GM18511 (cell line): ENCODE results near the gene SESTD1.
"Not testable (repeated sequence)": the region's sequence is repeated elsewhere in the genome, so short reads cannot be mapped to it uniquely, and the experiment has no call there.

ENCODE experiments used
- ATAC-seq: cut with Tn5 transposase; IDR thresholded peaks from one replicate; pipeline ENCODE4 v1.9.1; 2021; ENCODE audit warnings: mild to moderate bottlenecking, moderate library complexity; ENCODE audit not compliant: unreplicated experiment

The SESTD1 gene

DNA sequence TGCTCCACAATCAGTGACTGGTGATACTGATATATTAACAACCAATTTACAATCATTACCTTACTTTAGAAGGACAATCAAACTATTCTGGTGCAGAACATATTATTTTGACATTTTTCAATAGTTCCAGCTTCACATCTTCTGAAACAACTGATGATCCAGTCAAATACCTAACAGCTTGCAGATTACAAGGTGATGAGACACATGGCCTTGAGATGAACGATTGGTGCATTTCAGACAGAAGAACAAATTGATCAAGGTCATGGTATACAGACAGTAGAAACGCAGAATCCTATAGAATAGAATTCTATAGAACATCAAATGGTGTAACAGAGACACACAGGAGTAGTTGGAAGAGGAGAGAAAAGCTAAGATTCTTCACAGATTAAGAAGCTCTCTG, 24.8 kb downstream of the SESTD1 start:
- no peak for ATAC-seq

DNA sequence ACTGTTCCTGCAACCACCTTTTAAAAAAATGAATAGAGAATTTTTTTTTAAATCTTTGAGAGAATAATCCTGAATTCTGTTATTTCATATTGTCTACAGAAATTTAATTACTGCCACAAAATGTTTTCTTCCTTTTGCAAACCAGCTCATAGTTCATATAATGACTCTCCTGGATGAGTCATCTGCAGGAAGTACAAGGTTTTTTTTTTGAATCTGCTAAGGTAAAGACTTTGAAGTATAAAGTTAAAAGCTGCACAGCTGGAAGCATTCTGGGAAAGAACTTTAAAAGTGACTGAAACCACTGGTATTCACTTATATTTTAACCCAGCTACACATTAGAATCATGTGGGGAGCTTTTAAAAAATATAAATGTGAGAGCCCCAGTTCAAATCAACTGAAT, 25.4 kb downstream of the SESTD1 start:
- ATAC-seq = peak; percentile 82

DNA sequence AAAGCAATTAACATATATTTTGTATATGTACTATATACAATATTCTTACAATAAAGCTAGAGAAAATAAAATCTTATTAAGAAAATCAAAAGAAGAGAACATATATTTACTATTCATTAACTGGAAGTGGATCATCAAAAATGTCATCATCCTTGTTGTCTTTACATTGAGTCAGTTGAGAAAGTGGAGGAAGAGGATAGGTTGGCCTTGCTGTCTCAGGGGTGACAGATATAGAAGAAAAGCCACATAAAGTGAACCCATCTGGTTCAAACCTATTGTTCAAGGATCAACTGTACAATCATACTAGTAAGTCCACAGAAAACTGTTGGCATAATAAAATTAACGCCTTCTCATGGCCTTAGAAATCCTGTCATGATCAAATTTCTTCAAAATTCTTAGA, 26.6 kb downstream of the SESTD1 start:
- no peak for ATAC-seq

DNA sequence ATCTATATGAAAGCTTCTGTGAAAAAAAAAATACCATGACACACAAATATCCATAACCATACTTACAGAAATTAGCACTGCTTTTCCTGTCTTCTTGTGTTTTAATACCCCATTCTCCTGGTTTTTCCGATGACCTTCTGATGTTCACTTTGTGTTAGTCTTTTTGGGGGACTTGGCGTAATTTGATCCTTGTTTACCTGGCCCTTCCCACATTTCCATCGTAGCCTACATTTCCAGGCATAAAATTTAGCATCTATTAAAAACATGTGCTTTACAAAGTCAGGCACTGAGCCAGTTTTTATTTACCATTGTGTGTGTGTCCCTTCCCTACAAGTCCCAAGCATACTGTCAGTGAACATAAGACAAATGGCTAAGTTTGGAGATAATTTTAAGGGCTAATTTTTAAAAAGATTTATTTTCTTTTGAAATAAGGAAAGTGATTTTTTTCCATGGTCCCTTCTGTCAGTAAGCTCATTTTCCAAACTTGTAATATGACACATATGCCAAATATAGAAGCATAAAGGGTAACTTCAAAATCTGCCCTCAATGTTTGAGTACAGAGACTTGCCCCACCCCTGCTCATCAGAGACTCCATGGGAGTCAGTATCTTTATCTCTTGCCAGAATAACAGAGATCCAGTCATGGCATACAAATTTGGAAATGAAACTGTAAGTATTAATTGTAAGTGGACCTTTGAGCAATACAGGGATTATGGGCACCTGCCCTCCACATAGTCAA, 27.3 kb downstream of the SESTD1 start:
- no peak for ATAC-seq

DNA sequence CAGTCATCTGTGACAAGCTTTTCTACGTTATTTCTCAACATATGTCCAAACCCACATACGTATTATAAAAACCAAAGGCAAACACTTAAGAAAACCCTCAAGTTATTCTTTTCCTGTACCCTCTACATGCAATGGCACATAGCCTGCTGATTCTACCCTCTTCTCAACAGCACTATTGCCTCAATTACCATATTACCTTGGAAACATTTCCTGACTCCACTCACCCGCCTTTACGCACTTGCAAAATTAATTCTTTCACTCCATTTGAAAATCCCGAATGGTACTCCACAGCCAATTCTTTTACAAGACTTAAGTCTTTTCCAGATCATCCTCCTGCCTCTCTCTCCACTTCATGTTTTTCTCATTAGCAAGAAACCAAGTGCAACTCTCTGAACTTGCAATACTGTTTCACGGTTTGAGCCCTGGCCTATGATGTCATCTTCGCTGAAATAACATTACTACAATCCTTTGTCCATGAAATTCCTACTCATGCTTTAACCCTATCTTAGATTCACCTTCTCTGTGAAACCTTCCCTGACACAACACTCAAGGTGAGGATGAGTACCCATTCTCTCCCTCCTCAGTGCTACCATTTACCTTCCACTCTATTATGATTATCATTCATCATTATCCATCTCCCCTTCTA, 29.0 kb downstream of the SESTD1 start:
- ATAC-seq = no peak

DNA sequence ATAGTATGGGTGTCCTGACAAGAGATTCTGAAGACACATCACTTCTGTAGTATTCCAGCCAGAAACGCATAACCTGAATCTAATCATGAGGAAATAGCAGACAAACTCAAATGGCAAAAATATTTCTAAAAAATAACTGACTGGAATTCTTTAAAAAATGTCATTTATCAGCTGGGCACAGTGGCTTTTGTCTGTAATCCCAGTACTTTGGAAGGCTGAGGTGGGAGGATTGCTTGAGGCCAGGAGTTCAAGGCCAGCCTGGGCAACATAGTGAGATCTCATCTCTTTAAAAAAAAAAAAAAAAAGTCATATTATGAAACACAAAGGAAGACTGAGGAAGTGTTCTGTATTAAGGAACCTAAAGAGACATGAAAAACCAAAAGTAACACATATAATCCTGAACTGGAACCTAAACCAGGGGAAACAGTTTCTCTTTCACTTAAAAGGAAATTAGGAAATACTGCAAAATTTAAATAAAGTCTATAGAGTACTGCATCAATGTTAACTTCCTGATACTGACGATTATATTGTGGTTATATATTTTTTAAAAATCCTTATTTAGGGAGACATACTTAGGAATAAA, 29.9 kb downstream of the SESTD1 start:
- ATAC-seq = no peak

DNA sequence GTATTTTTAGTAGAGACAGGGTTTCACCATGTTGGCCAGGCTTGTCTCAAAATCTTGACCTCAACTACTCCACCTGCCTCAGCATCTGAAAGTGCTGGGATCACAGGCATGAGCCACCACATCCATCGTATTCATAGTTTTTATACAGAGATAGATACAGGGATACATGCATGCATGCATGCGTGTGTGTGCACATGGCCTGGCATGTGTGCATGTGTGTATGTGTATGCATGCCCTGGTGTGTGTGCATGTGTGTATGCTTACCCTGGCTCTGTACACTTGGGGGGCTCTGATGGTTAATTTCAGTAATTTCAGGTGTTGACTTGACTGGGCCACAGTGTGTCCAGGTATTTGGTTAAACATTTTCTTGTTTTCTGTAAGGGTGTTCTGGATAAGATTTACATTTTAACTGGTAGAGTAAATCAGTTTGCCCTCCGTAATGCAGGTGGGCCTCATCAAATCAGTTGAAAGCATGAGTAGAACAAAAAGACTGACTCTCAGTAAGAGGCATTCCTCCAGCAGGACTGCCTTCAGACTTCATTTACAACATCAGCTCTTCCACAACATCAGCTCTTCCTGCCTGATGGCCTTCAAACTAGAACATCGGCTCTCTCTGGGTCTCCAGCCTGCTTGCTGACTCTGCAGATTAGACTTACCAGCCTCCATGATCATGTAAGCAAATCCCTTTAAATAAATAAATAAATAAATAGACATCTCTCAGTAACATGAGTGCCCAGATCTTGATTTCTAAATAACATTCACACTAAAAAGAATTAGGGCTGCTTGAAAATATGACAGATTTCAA, 30.8 kb downstream of the SESTD1 start:
- no peak for ATAC-seq

DNA sequence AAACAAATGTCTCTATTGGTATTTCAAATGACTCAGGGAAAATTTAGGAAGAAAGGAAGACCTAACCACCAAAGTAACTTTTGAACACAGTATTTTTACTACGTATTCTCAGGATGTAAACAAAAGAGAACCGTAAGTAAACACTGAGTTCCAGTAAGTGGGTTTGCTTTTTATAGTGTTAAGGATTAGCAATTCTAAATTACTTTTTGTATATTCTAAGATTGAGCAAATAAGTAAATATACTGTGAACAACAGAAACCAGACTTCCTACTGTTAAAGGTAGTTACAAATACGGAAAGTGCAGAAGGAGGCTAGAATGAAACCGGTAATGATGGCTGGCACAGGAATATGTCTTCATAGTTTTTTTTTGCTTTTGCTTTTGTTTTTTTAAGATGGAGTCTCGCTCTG, 31.5 kb downstream of the SESTD1 start:
- no peak for ATAC-seq

DNA sequence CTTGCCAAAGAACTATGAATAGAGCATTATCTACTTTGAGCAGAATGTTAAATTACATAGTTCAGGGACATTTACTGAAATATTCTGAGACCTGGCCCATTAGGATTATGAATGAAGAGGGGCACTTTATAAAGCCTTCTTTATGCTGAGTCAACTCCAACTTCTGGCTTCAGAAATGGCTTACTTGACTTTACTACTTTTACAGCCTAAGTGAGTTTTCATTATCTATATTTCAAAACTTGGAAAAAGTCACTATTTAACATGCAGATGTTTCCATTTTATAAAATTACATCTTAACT, 37.7 kb downstream of the SESTD1 start:
- ATAC-seq = no peak

DNA sequence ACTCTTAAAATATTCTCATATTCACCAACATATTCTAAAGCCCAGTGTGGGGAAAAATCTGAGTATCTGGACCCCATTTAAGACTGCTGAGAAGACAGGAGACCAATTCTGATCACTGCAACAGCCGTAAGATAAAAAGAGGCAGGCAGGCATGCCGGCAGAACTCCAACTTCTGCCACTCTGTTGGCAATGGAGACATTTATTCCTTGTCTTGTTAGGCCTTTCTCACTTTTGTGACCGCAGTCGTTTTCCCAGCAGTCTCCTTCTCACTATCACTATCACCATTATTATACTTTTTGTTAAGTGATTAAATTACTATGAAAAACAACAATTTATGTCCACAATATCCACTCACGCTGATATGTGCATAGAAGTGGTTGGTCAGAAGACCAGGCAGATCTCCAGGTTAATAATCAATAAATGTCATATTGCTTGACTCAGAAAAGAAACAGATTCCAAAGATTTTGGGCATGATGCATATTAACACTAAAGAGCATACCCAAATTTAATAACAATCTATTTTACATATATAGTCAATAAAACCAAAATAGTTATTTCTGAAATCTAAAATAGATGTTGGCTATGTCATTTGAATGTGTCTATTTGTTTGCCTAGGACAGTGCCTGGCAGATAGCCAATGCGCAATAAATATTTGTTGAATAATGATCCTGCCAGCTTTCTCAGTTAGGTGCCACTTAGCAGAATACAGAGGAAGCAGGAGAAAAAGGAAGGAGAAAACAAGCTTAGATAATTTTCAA, 38.2 kb downstream of the SESTD1 start:
- ATAC-seq = no peak

DNA sequence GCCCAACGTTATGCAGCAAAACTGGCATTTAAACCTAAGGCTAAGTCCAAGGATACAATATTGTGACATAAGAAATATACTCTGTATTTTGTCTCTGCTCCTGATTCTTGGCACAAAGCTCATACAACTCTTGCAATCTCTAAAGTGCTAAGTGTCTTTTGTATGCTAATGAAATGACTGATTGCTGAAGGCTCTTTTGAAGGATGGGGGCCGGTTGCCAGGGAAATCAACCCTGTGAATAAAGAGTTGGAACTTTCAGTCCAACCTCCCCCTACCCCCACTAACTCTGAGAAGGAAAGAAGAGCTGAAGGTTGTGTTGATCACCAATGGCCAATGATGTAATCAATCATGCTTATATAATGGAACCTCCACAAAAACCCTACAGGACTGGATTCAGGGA, 40.3 kb downstream of the SESTD1 start:
- ATAC-seq = no peak

DNA sequence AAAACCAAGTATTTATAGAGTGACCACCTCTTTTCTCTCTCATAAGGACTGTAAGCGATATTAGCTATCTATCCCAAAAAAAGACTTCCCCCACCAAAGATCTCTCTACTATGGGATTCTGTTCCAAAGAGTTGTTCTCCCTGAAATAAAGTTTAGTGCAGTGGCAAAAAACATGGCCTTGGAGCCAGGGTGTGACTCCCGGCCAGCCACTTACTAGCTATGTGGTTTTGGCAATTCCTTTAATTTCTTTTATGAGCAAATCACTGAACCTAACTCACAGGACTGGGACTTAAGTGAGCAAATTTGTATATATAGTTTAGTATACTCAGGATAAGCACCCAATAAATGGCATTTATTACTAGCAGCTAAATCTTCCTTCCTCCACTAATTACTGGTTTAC, 42.6 kb downstream of the SESTD1 start:
- ATAC-seq = no peak

DNA sequence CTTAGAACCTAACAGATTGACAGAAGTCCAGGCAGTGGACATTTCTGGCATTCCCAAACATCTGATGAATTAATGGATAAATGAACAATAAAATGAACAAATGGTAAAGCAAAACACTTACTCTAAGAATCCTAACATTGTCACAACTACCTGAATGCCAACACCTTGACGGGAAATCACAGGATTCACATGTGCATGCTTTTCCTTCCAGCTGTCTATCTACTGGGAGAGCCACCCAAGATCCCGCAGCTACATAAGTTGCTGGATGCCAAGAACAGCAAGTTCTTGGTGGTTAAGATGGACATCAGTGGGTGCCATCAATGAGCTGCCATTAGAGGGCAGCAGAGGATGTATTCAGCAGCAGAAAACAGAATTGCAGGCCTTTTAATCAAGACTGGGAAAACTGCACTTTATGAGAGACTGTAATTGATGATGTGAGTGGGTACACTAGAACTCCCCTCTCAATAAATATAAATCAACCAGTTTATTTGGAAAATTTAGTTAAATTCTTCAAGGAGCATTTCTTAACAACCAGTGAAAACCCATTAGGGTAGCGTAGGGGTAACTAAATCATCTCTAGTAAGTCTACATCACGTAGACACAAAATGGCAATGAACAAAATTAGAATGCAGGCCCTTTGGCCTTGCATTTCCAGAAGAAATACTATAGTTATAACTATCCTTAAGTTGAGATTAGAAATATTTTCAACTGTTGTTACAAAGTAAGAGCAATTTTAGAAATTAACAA, 45.6 kb downstream of the SESTD1 start:
- peak; percentile 94 for ATAC-seq

DNA sequence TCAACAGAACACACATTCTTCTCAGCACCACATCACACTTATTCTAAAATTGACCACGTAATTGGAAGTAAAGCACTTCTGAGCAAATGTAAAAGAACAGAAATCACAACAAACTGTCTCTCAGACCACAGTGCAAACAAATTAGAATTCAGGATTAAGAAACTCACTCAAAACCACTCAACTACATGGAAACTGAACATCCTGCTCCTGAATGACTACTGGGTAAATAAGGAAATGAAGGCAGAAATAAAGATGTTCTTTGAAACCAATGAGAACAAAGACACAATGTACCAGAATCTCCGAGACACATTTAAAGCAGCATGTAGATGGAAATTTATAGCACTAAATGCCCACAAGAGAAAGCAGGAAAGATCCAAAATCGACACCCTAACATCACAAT, 50.0 kb downstream of the SESTD1 start:
- ATAC-seq = not testable (repeated sequence)

DNA sequence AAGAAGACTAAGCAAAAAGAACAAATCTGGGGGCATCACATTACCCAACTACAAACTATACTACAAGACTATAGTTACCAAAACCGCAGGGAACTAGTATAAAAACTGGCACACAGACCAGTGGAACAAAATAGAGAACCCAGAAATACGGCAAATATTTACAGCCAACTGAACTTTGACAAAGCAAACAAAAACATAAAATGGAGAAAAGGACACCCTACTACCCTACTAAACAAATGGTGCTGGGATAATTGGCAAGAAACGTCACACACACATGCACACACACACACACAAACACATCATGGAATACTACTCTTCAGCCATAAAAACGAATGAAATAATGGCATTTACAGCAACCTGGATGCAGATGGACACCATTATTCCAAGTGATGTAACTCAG, 53.3 kb downstream of the SESTD1 start:
- ATAC-seq = no peak

DNA sequence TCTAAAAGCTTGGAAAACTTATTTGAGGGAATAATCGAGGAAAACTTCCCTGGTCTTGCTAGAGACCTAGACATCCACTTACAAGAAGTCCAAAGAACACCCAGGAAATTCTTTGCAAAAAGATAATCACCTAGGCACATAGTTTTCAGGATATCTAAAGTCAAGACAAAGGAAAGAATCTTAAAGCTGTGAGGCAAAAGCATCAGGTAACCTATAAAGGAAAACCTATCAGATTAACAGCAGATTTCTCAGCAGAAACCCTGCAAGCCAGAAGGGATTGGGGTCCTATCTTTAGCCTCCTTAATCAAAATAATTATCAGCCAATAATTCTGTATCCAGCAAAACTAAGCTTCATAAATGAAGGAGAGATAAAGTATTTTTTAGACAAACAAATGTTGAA, 56.4 kb downstream of the SESTD1 start:
- not testable (repeated sequence) for ATAC-seq

DNA sequence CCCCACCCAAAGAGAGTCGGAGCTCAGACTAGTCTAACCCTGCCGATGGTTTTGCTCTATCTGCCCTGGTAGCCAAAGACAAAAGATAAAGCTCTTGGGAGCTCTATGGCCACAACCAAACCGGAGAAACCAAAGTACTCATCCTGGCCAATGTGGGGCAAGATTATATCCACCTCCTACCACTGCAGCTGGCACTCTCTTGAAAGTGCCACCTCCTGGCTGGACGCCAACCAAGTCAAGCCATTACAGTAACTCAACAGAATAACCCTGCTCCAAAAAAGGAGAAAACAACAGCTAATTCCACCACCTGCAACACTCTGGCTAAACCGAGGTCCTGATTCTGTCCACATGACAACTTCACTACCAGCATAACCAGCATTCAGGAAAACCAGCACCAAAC, 57.6 kb downstream of the SESTD1 start:
- ATAC-seq = no peak

DNA sequence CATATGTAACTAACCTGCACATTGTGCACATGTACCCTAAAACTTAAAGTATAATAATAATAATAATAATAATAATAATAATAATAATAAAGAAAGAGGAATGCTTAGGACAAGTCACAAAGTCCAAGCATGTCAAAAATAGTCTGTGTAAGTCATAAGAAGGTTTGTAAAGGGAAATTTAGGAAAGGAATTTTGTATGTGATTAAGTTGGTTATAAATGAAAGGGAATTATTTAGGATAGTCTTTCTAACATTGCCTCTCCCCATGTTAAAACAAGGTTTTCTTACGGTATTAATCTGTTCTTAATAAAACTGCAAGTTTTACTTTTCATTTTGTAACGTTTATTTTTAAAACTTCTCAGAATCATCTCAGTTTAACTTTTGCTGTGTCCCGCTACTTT, 62.8 kb downstream of the SESTD1 start:
- ATAC-seq = no peak

DNA sequence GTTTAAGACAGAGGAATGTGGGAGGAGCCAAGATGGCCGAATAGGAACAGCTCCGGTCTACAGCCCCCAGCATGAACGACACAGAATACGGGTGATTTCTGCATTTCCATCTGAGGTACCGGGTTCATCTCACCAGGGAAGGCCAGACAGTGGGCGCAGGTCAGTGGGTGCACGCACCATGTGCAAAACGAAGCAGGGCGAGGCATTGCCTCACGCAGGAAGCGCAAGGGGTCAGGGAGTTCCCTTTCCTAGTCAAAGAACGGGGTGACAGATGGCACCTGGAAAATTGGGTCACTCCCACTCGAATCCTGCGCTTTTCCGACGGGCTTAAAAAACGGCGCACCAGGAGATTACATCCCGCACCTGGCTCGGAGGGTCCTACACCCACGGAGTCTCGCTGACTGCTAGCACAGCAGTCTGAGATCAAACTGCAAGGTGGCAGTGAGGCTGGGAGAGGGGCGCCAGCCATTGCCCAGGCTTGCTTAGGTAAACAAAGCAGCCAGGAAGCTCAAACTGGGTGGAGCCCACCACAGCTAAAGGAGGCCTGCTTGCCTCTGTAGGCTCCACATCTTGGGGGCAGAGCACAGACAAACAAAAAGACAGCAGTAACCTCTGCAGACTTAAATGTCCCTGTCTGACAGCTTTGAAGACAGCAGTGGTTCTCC, 68.6 kb downstream of the SESTD1 start:
- ATAC-seq = not testable (repeated sequence)

DNA sequence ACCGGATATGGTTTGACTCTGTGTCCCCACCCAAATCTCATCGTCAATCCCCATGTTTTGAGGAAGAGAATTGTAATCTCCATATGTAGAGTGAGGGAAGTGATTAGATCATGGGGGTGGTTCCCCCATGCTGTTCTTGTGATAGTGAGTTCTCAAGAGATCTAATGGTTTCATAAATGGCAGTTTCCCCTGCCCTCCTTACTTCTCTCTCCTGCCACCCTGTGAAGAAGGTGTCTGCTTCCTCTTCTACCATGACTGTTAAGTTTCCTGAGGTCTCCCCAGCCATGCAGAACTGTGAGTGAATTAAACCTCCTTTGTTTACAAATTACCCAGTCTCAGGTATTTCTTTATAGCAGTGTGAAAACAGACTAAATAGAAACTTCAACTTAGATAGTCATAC, 69.5 kb downstream of the SESTD1 start:
- no peak for ATAC-seq
